ENCODE measurements around the gene NAALADL2.

GRCh38 chr3:175453361-175453760, 594.2 kb downstream of the NAALADL2 start:
- TF ChIP-seq, protein P1, sequence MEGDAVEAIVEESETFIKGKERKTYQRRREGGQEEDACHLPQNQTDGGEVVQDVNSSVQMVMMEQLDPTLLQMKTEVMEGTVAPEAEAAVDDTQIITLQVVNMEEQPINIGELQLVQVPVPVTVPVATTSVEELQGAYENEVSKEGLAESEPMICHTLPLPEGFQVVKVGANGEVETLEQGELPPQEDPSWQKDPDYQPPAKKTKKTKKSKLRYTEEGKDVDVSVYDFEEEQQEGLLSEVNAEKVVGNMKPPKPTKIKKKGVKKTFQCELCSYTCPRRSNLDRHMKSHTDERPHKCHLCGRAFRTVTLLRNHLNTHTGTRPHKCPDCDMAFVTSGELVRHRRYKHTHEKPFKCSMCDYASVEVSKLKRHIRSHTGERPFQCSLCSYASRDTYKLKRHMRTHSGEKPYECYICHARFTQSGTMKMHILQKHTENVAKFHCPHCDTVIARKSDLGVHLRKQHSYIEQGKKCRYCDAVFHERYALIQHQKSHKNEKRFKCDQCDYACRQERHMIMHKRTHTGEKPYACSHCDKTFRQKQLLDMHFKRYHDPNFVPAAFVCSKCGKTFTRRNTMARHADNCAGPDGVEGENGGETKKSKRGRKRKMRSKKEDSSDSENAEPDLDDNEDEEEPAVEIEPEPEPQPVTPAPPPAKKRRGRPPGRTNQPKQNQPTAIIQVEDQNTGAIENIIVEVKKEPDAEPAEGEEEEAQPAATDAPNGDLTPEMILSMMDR (IDR thresholded peaks at IDR 0.05; ENCODE audit: low read length): no peak
- no peak for TF ChIP-seq EZH2 (IDR thresholded peaks at IDR 0.05; ENCODE audit: borderline replicate concordance, low read length)

Data from OCI-LY1 (cell line).